Ovary (tissue), 3 donors: ENCODE results near the gene GSTA2.

Experiments used
- CTCF ChIP-seq, 3 donors: fragments of 450-650 bp in 2 of 3; fragments of 200-600 bp in 1 of 3; IDR thresholded peaks; one replicate each; pipeline versions ENCODE4 v1.5.1 to v1.8.0; 2016 to 2022; ENCODE audit warnings: antibody characterized with exemption in 3 of 3, mild to moderate bottlenecking in 1 of 3
- EP300 ChIP-seq: sonication (generic); formaldehyde crosslinking; IDR thresholded peaks from one replicate; pipeline ENCODE4 v1.6.1; 2017; ENCODE audit warnings: antibody characterized with exemption
- POLR2A ChIP-seq: fragments of 450-650 bp; IDR thresholded peaks from one replicate; pipeline ENCODE4 v1.6.1; 2017; ENCODE audit warnings: antibody characterized with exemption, mild to moderate bottlenecking, moderate library complexity
- donor health status: DM: no; HTN: no; CAD: no.

- TF ChIP-seq POLR2A (no peak), CTCF (IDR thresholded peaks at IDR 0.05) (no peak), EP300 (no peak)
Observed at GRCh38 chr6:52739627-52740026, 23.6 kb downstream of the GSTA2 start.
